HL-60 (cell line): ENCODE results near the gene SPATA32.

Experiments used
- GABPA ChIP-seq: IDR thresholded peaks from 2 replicates; pipeline ENCODE4 v1.6.1; 2012; ENCODE audit warnings: low read depth
- TF ChIP-seq, protein P1 (sequence below): IDR thresholded peaks from one replicate; pipeline ENCODE4 v1.5.1; 2011; ENCODE audit warnings: low read length, control low read depth, inconsistent platforms; ENCODE audit not compliant: insufficient read depth

DNA sequence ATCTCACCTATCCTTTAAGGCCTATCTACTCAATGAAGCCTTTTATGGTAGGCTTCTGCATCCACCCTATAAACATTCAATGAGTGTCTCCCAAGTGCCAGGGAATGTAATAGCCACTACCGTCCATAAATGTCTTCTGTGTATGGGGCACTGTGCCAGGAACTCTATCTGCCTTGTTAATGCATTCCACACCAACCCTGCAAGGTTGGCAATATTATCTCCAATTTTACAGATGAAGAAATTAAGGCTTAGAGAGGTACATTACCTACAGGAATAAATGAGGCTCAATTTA, 34.9 kb upstream of the SPATA32 start:
- no peak for TF ChIP-seq GABPA
- TF ChIP-seq, protein P1, sequence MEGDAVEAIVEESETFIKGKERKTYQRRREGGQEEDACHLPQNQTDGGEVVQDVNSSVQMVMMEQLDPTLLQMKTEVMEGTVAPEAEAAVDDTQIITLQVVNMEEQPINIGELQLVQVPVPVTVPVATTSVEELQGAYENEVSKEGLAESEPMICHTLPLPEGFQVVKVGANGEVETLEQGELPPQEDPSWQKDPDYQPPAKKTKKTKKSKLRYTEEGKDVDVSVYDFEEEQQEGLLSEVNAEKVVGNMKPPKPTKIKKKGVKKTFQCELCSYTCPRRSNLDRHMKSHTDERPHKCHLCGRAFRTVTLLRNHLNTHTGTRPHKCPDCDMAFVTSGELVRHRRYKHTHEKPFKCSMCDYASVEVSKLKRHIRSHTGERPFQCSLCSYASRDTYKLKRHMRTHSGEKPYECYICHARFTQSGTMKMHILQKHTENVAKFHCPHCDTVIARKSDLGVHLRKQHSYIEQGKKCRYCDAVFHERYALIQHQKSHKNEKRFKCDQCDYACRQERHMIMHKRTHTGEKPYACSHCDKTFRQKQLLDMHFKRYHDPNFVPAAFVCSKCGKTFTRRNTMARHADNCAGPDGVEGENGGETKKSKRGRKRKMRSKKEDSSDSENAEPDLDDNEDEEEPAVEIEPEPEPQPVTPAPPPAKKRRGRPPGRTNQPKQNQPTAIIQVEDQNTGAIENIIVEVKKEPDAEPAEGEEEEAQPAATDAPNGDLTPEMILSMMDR, result no peak
